Naive thymus-derived CD8-positive, alpha-beta T cell (primary cell): ENCODE measurements around the gene OTOG. TPM values are rescaled to one million over a fixed set of nuclear protein-coding genes. Genes with fewer than 3 reads are reported as not detected.

ENCODE experiments used
- ATAC-seq, 2 donors: fragments of 150-1000 bp; cut with Tn5 transposase in 1 of 2; sonication (Bioruptor Pico), chemical (Tn5 transposase) in 1 of 2; 1 replicate in 1 of 2; 2 replicates in 1 of 2; pipeline ENCODE4 v1.10.0; 2021; ENCODE audit warnings: mild to moderate bottlenecking in 2 of 2, moderate library complexity in 2 of 2
- POLR2A ChIA-PET: fragments of 350-600 bp; sonication (Branson Sonifier 250); formaldehyde crosslinking; loops from one replicate; lab custom pipeline; 2021; ENCODE audit warnings: antibody characterized with exemption; lab: Charles Lee
- DNase-seq, 10 donors: peaks; one replicate each; pipeline versions ENCODE4 v3.0.0 to v3.0.0-alpha.2; 2020 to 2022
- H3K27ac Mint-ChIP-seq, 10 donors: one replicate each; pipeline ENCODE4 v1.8.0; 2020 to 2022; ENCODE audit warnings: mild to moderate bottlenecking in 10 of 10, mixed read lengths in 10 of 10, moderate library complexity in 4 of 10, inconsistent platforms in 1 of 10
- H3K27me3 Mint-ChIP-seq, 5 donors: one replicate each; pipeline ENCODE4 v1.8.0; 2021 to 2022; ENCODE audit warnings: mixed read lengths in 5 of 5
- H3K36me3 Mint-ChIP-seq, 3 donors: one replicate each; pipeline ENCODE4 v1.8.0; 2020 to 2022; ENCODE audit warnings: mixed read lengths in 3 of 3, mild to moderate bottlenecking in 2 of 3, inconsistent platforms in 1 of 3
- H3K4me1 Mint-ChIP-seq, 4 donors: one replicate each; pipeline ENCODE4 v1.8.0; 2021 to 2022; ENCODE audit warnings: mixed read lengths in 4 of 4
- H3K4me3 Mint-ChIP-seq, 10 donors: one replicate each; pipeline ENCODE4 v1.8.0; 2020 to 2022; ENCODE audit warnings: mild to moderate bottlenecking in 10 of 10, mixed read lengths in 10 of 10, moderate library complexity in 6 of 10, inconsistent platforms in 1 of 10
- H3K9me3 Mint-ChIP-seq, 9 donors: one replicate each; pipeline ENCODE4 v1.8.0; 2020 to 2022; ENCODE audit warnings: mixed read lengths in 9 of 9, mild to moderate bottlenecking in 3 of 9, inconsistent platforms in 1 of 9, moderate library complexity in 1 of 9
- polyA plus RNA-seq, 3 donors: library from polyadenylated mRNA; unstranded; fragments of 300-500 nt; fragmentation: Illumina TruSeq; gene quantifications; one replicate each; pipeline ENCODE4 v1.2.3, GENCODE V29; 2021
- total RNA-seq, 8 experiments: library from RNA in 2 of 8; stranded (reverse) in 2 of 8; gene quantifications; one replicate each; pipeline ENCODE4 v1.2.3 and lab custom pipeline; 2021 to 2026

Gene OTOG
- total and polyA plus RNA-seq, 5 experiments from 2014 or later = not detected

GRCh38 chr11:17508791-17509190, 38.3 kb upstream of the OTOG start:
- ATAC-seq = no peak
- H3K4me3 Mint-ChIP-seq = no peak overlapping the region
- H3K9me3 Mint-ChIP-seq = no peaks in the 10 kb centered on the region
- H3K36me3 Mint-ChIP-seq = no peaks in the 10 kb centered on the region
- H3K4me1 Mint-ChIP-seq = peaks cover 0 to 2% (median 0%) of the 10 kb centered on the region in 4 donors
- DNase-seq = no peak
- H3K27me3 Mint-ChIP-seq = peaks cover 0 to 20% (median 7%) of the 10 kb centered on the region in 5 donors
- POLR2A ChIA-PET = no interaction called here
- H3K27ac Mint-ChIP-seq = no peak overlapping the region

DNA sequence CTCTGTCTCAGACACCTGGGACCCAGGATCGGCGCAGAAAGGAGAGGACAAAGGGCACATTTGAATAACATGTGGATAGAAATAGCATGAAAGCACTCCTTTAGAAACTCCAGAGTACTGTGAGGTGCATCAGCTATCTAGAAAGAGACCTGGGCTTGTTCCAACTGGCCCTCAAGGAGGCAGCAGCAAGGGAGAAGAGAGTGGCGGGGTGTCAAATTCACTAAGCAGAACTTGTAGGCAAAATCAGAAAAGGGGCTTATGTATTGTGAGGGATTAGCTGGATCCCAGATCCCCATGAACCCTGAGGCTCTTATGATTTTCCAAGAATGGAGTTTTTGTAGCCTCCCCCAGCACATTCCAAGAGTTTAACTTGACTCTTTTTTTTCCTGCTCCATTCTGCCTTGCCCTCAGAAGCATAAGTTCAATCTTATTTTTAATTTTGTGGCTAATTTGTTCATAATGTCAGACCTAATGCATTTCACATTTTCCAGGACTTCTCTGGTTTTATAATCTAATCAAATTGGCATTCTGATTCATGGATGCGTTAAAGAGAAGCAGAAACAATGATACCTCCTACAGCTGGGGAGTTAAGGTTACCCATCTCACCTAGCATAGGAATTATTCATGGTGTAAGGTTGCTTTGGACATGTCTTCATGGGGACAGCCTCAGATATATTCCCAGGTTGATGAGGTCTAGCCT, 36.4 kb upstream of the OTOG start:
- DNase-seq (no peak), ATAC-seq (no peak)
- peaks cover 0 to 18% (median 7%) of the 10 kb centered on the region in 5 donors for H3K27me3 Mint-ChIP-seq
- H3K27ac Mint-ChIP-seq = no peak overlapping the region
- peaks cover 0 to 2% (median 0%) of the 10 kb centered on the region in 4 donors for H3K4me1 Mint-ChIP-seq
- no peak overlapping the region for H3K4me3 Mint-ChIP-seq
- POLR2A ChIA-PET = no interaction called here
- no peaks in the 10 kb centered on the region for H3K36me3 Mint-ChIP-seq
- H3K9me3 Mint-ChIP-seq = no peaks in the 10 kb centered on the region

- Mint-ChIP-seq H3K9me3 (no peaks in the 10 kb centered on the region), H3K27ac (peak overlapping the region in 1 of 10 donors; percentile 27), H3K27me3 (peaks cover 0 to 18% (median 8%) of the 10 kb centered on the region in 5 donors), H3K4me3 (no peak overlapping the region), H3K36me3 (no peaks in the 10 kb centered on the region), H3K4me1 (peaks cover 0 to 2% (median 0%) of the 10 kb centered on the region in 4 donors)
- ATAC-seq (no peak), DNase-seq (no peak)
- POLR2A ChIA-PET = interaction anchor here (0.6 kb wide), 1 partner anchor 304 kb away, joined by 3 read pairs; the partner anchor contains the start of gene PIK3C2A
Observed at GRCh38 chr11:17511571-17511970, 35.5 kb upstream of the OTOG start.

GRCh38 chr11:17512101-17512500, 35.0 kb upstream of the OTOG start:
- no peak for DNase-seq
- Mint-ChIP-seq H3K36me3 (no peaks in the 10 kb centered on the region), H3K27ac (no peak overlapping the region), H3K4me3 (no peak overlapping the region), H3K4me1 (peaks cover 0 to 2% (median 0%) of the 10 kb centered on the region in 4 donors), H3K9me3 (no peaks in the 10 kb centered on the region), H3K27me3 (peaks cover 0 to 23% (median 8%) of the 10 kb centered on the region in 5 donors)
- no peak for ATAC-seq
- POLR2A ChIA-PET = interaction anchor here (0.6 kb wide), 2 partner anchors 304 to 742 kb away, joined by 3 read pairs; partner anchors contain the start of gene PIK3C2A

- Mint-ChIP-seq H3K4me3 (no peak overlapping the region), H3K4me1 (peaks cover 0 to 2% (median 0%) of the 10 kb centered on the region in 4 donors), H3K9me3 (no peaks in the 10 kb centered on the region), H3K36me3 (no peaks in the 10 kb centered on the region), H3K27ac (no peak overlapping the region), H3K27me3 (peaks cover 3 to 26% (median 8%) of the 10 kb centered on the region in 5 donors)
- POLR2A ChIA-PET = no interaction called here
- no peak for DNase-seq
- ATAC-seq = no peak
Observed at GRCh38 chr11:17513853-17514252, 33.2 kb upstream of the OTOG start.

DNA sequence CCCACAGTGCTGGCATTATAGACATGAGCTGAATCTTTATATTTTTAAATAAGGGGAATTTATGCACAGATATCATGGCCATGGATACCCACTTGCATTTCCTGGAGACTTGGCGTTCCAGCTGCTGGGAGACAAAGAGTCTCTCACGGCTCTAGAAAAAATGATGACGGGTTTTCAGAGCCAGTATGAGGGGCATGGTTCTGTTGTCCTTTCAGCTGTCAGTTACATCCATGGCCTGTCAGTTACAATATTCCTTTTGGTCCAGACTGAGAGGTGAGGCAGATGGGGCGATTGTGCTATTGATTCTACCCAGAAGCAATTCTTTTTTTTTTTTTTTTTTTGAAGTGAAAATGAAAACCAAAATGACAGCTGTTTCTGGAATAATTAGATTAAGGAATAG, 32.6 kb upstream of the OTOG start:
- H3K27ac Mint-ChIP-seq = no peak overlapping the region
- no peak for ATAC-seq
- H3K36me3 Mint-ChIP-seq = no peaks in the 10 kb centered on the region
- no peak overlapping the region for H3K4me3 Mint-ChIP-seq
- peaks cover 3 to 20% (median 8%) of the 10 kb centered on the region in 5 donors for H3K27me3 Mint-ChIP-seq
- POLR2A ChIA-PET = no interaction called here
- no peak for DNase-seq
- H3K9me3 Mint-ChIP-seq = no peaks in the 10 kb centered on the region
- H3K4me1 Mint-ChIP-seq = peaks cover 0 to 2% (median 0%) of the 10 kb centered on the region in 4 donors

DNA sequence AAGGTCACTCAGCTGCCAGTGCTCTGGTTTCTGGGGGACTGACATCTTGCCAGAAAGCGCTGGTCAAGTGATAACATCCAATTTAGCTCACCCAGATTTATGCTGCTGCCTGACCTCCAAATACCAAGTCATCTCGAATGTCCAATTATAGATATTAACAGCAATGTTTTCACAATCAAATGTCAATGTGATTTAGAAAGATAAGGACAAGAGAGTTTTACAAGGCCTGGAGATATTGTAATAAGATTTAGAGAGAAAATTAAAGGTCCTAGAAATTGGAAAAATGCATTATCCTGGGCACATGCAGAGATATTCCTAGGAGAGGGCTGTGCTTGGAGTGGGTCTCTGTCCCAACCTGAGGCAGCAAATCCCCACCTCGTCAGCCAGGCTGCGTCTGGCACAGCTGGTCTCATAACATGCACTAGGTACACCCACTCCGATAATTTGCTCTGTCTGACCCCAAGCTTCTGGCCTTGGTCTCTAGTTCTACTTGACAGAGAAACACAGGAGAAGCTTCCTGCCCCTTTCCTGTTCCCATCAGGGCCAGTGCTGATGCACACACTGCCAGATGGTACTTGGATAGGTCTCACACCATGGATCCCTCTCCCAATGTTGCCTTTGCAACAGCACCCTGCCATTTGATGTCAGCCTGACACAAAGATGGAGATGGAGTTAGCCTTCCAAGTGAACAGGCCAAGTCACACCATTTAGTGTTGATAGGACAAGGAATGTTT, 31.4 kb upstream of the OTOG start:
- H3K27me3 Mint-ChIP-seq = peaks cover 3 to 20% (median 8%) of the 10 kb centered on the region in 5 donors

DNA sequence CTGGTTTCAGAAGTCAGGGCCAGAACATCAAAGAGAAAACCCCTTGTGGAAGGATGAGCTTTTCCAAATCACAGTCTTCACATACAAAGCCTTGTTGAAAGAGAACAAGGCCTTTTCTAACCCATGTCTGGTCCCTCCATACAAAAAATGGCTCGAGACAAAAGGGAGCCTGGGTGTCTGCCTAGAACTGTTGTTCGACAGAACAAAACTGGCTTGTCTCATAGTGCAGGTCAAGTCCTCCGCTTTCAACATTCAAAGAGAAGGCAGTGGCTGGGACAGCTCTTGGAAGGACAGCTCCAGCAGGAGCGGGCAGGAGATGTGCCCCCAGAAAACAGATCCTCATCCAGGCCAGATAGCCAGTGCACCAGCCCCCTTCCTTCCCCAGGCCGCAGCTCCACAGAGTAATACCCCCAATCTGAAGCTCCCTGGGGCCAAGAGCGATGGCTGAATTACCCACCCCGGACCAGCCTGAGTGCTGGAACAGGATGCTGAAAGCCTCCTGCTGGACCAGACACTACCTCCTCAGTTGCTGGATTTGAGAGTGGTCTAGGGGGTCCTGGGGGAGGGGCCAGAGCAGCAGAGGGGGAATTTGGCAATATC, 30.4 kb upstream of the OTOG start:
- DNase-seq = no peak
- no peak for ATAC-seq
- no peaks in the 10 kb centered on the region for H3K36me3 Mint-ChIP-seq
- H3K27me3 Mint-ChIP-seq = peaks cover 3 to 20% (median 6%) of the 10 kb centered on the region in 5 donors
- H3K4me1 Mint-ChIP-seq = peaks cover 0 to 3% (median 0%) of the 10 kb centered on the region in 4 donors
- no peak overlapping the region for H3K27ac Mint-ChIP-seq
- POLR2A ChIA-PET = no interaction called here
- H3K9me3 Mint-ChIP-seq = no peaks in the 10 kb centered on the region
- H3K4me3 Mint-ChIP-seq = no peak overlapping the region

More for the DNA sequence above, 31.4 kb upstream of the OTOG start:
- POLR2A ChIA-PET = no interaction called here
- Mint-ChIP-seq H3K4me1 (peaks cover 0 to 3% (median 0%) of the 10 kb centered on the region in 4 donors), H3K27ac (no peak overlapping the region), H3K9me3 (no peaks in the 10 kb centered on the region), H3K36me3 (no peaks in the 10 kb centered on the region), H3K4me3 (no peak overlapping the region)
- no peak for ATAC-seq
- no peak for DNase-seq

DNA sequence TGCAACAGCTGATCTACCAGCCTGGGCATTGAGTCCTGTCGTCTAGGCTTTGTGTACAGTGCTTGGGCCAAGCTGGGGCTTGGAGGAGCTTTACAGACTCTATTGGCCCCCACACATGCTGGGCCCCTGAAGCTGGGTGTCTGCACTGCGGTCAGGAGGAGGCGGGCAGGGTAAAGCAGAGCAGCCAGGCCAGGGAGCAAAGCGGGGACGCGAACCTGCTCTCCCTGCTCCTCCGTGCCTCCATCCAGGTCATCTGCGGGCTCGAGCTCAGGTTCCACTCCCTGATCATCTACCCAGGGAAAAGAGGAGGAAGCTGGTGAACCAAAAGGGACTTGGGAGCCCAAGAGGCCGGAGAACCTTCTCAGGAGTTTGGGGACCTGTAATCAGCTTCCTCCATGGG, 29.9 kb upstream of the OTOG start:
- H3K4me3 Mint-ChIP-seq = no peak overlapping the region
- no peak for ATAC-seq
- DNase-seq = no peak
- peaks cover 0 to 3% (median 0%) of the 10 kb centered on the region in 4 donors for H3K4me1 Mint-ChIP-seq
- peaks cover 3 to 20% (median 6%) of the 10 kb centered on the region in 5 donors for H3K27me3 Mint-ChIP-seq
- H3K27ac Mint-ChIP-seq = no peak overlapping the region
- H3K9me3 Mint-ChIP-seq = no peaks in the 10 kb centered on the region
- POLR2A ChIA-PET = no interaction called here
- no peaks in the 10 kb centered on the region for H3K36me3 Mint-ChIP-seq

- Mint-ChIP-seq H3K4me3 (no peak overlapping the region), H3K27ac (no peak overlapping the region), H3K36me3 (no peaks in the 10 kb centered on the region), H3K4me1 (peaks cover 0 to 1% (median 0%) of the 10 kb centered on the region in 4 donors), H3K9me3 (no peaks in the 10 kb centered on the region), H3K27me3 (peaks cover 0 to 20% (median 6%) of the 10 kb centered on the region in 5 donors)
- DNase-seq = no peak
- POLR2A ChIA-PET = no interaction called here
- no peak for ATAC-seq
Observed at GRCh38 chr11:17518366-17518765, 28.7 kb upstream of the OTOG start.

GRCh38 chr11:17519061-17519885, 27.8 kb upstream of the OTOG start:
- no peak overlapping the region for H3K4me3 Mint-ChIP-seq
- DNase-seq (no peak), ATAC-seq (no peak)
- no peaks in the 10 kb centered on the region for H3K36me3 Mint-ChIP-seq
- peaks cover 0 to 1% (median 0%) of the 10 kb centered on the region in 4 donors for H3K4me1 Mint-ChIP-seq
- H3K9me3 Mint-ChIP-seq = no peaks in the 10 kb centered on the region
- no peak overlapping the region for H3K27ac Mint-ChIP-seq
- H3K27me3 Mint-ChIP-seq = peaks cover 0 to 20% (median 3%) of the 10 kb centered on the region in 5 donors
- POLR2A ChIA-PET = interaction anchor here (0.6 kb wide), 1 partner anchor 29 kb away, joined by 5 read pairs; no protein-coding TSS in a partner anchor
